Parathyroid adenoma (tissue), 2 donors: ENCODE data around the gene OTULINL.

Experiments
- H2AFZ ChIP-seq: fragments of 300-600 bp; sonication (generic); one replicate; pipeline ENCODE4 v1.7.0; 2017; ENCODE audit warnings: antibody characterized with exemption, mild to moderate bottlenecking
- H3K27ac ChIP-seq: fragments of 300-600 bp; sonication (generic); one replicate; pipeline ENCODE4 v1.7.0; 2017
- H3K27me3 ChIP-seq: fragments of 300-600 bp; sonication (generic); one replicate; pipeline ENCODE4 v1.7.0; 2017; ENCODE audit warnings: low read length; ENCODE audit not compliant: control insufficient read depth, insufficient read depth
- H3K36me3 ChIP-seq: fragments of 300-600 bp; sonication (generic); one replicate; pipeline ENCODE4 v1.7.0; 2017; ENCODE audit warnings: low read length; ENCODE audit not compliant: control insufficient read depth, insufficient read depth
- H3K4me1 ChIP-seq: fragments of 300-600 bp; sonication (generic); one replicate; pipeline ENCODE4 v1.7.0; 2017; ENCODE audit warnings: control low read depth
- H3K4me2 ChIP-seq: fragments of 300-600 bp; sonication (generic); one replicate; pipeline ENCODE4 v1.7.0; 2017; ENCODE audit warnings: low read length
- H3K4me3 ChIP-seq: fragments of 300-600 bp; sonication (generic); one replicate; pipeline ENCODE4 v1.7.0; 2017; ENCODE audit warnings: low read depth, low read length
- H3K79me2 ChIP-seq: fragments of 300-600 bp; sonication (generic); one replicate; pipeline ENCODE4 v1.7.0; 2017; ENCODE audit warnings: control low read depth
- H3K9ac ChIP-seq: fragments of 300-600 bp; sonication (generic); one replicate; pipeline ENCODE4 v1.7.0; 2017; ENCODE audit warnings: mild to moderate bottlenecking
- H3K9me3 ChIP-seq: fragments of 300-600 bp; sonication (generic); one replicate; pipeline ENCODE4 v1.7.0; 2017; ENCODE audit warnings: low read length; ENCODE audit not compliant: control insufficient read depth
- CTCF ChIP-seq: fragments of 300-600 bp; sonication (generic); IDR thresholded peaks from one replicate; pipeline ENCODE4 v1.7.0; 2017; ENCODE audit warnings: antibody characterized with exemption, mild to moderate bottlenecking
- donor health status: primary hyperparathyroidism.

The OTULINL gene

GRCh38 chr5:14584848-14585247 lies 3.3 kb downstream of the OTULINL start:
- Histone ChIP-seq H3K36me3 (no peaks in the 10 kb centered on the region), H3K9ac (no peak overlapping the region), H3K79me2 (no peaks in the 10 kb centered on the region), H3K27me3 (no peaks in the 10 kb centered on the region), H3K4me3 (no peak overlapping the region), H3K27ac (no peak overlapping the region), H3K4me1 (no peaks in the 10 kb centered on the region), H2AFZ (no peak overlapping the region), H3K9me3 (no peaks in the 10 kb centered on the region), H3K4me2 (no peak overlapping the region)
- no peak for TF ChIP-seq CTCF

- H3K4me1 ChIP-seq: peaks cover 5% of the 10 kb centered on the region
- no peaks in the 10 kb centered on the region for H3K36me3 ChIP-seq
- H3K27me3 ChIP-seq: no peaks in the 10 kb centered on the region
- TF ChIP-seq CTCF: no peak
- no peak overlapping the region for H3K27ac ChIP-seq
- no peak overlapping the region for H3K4me2 ChIP-seq
- no peak overlapping the region for H2AFZ ChIP-seq
- no peak overlapping the region for H3K9ac ChIP-seq
- H3K4me3 ChIP-seq: no peak overlapping the region
- no peaks in the 10 kb centered on the region for H3K79me2 ChIP-seq
- H3K9me3 ChIP-seq: no peaks in the 10 kb centered on the region
Measured at GRCh38 chr5:14587150-14587549, 5.6 kb downstream of the OTULINL start.

- Histone ChIP-seq H3K9me3 (no peaks in the 10 kb centered on the region), H2AFZ (no peak overlapping the region), H3K27me3 (no peaks in the 10 kb centered on the region), H3K4me1 (peaks cover 5% of the 10 kb centered on the region), H3K79me2 (peaks cover 4% of the 10 kb centered on the region), H3K4me2 (no peak overlapping the region), H3K9ac (no peak overlapping the region), H3K36me3 (no peaks in the 10 kb centered on the region), H3K4me3 (no peak overlapping the region), H3K27ac (no peak overlapping the region)
- TF ChIP-seq CTCF: no peak
Measured at GRCh38 chr5:14588145-14588544, 6.6 kb downstream of the OTULINL start.

- no peaks in the 10 kb centered on the region for H3K9me3 ChIP-seq
- H3K4me1 ChIP-seq: peaks cover 5% of the 10 kb centered on the region
Measured at GRCh38 chr5:14588758-14589543, 7.4 kb downstream of the OTULINL start.

More at GRCh38 chr5:14588758-14589543, 7.4 kb downstream of the OTULINL start:
- H3K4me2 ChIP-seq: no peak overlapping the region
- H3K27me3 ChIP-seq: no peaks in the 10 kb centered on the region
- H3K36me3 ChIP-seq: no peaks in the 10 kb centered on the region
- H3K4me3 ChIP-seq: no peak overlapping the region
- peaks cover 4% of the 10 kb centered on the region for H3K79me2 ChIP-seq
- TF ChIP-seq CTCF: no peak
- H3K27ac ChIP-seq: no peak overlapping the region
- H3K9ac ChIP-seq: no peak overlapping the region
- no peak overlapping the region for H2AFZ ChIP-seq
